HG03196 (cell line): Measurements from ENCODE around the gene ASB9.
"Not testable (repeated sequence)": the region's sequence is repeated elsewhere in the genome, so short reads cannot be mapped to it uniquely, and the experiment has no call there.

Experiments
- ATAC-seq: cut with Tn5 transposase; IDR thresholded peaks from one replicate; pipeline ENCODE4 v1.9.1; 2021; ENCODE audit not compliant: unreplicated experiment

Gene ASB9

GRCh38 chrX:15242899-15243555 is 26.9 kb downstream of the ASB9 start:
- ATAC-seq = no peak

GRCh38 chrX:15241301-15241700 is 28.6 kb downstream of the ASB9 start:
- ATAC-seq = no peak

DNA sequence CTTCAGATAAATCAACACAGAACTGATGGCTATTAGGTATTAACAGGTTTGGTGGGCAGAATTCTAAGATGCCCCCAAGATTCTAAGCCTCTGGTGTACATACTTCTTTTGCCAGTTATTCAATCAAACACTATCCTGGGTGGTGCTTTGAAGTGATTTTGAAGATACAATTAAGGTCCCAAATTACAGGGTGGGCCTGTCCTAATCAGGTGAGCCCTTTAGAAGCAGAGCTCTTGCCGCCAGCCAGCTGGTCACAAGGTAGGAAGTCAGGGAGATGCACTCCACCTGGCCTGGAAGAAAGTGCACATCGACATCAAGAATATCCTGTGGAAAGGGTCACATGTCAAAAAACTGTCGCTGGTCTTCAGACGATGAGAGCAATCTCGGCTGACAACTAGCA is 29.5 kb downstream of the ASB9 start:
- ATAC-seq = no peak

DNA sequence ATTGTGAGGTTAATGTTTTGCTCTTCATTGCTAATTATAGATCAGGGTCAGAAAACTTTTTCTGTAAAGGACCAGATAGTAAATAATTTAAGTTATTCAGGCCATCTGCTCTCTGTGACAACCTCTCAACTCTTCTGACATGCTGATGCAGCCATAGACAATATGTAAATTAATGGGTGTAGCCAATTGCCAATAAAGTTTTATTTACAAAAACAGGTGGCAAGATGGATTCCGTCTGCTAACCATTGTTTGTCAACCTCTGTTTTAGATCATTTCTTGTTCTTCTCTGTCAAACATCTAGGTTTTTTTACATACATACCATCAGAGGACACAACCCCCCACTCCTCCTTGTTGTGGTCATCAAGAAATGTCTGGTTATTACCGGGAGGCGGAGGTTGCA is 33.7 kb downstream of the ASB9 start:
- no peak for ATAC-seq

GRCh38 chrX:15235001-15235400 is 34.9 kb downstream of the ASB9 start:
- no peak for ATAC-seq

DNA sequence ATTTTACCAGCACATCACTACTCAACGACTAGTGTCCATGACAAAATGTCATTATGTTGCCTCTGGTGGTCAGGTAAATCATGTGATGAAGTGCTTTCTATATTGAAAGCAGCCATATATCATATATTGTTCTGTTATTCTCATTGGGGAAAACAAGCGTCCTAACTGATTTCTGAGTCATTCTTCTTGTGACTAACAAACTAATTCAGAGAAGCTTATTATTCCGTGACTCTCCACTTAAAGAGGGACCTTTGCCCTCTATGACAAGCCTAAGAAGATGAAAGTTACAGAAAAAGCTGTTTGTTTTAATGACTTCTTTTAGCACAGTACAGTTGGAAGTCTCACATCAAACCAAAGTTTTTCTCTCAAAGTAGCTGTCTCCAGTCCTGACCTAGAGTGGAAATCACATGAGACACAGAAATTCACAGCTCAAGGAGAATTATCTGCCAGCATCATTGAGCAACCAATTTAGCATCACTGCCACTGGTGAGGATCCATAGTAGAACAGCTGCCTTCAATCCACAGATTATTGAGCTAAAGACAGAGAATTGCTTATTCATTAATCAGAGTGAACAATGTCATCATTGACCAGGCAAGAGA is 36.4 kb downstream of the ASB9 start:
- no peak for ATAC-seq

DNA sequence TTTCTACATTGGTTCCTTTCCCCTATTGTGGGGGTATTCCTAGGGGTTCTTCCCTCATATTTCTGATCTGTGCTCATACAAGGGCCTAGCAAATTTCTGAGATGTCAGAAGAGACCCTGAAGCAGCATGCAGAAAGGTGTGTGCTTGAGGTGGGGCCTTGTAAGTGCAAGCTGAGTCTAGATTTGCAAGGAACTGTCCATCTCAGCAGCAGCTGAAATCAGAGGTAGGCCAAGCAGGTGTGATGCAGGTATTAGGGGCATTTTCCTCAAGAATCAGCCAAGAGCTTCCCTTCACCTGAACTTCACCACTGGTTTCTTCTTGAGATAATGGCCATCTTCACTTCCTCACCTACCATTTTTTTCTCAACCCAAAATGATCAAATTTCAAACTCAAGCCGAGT is 45.1 kb downstream of the ASB9 start:
- no peak for ATAC-seq

DNA sequence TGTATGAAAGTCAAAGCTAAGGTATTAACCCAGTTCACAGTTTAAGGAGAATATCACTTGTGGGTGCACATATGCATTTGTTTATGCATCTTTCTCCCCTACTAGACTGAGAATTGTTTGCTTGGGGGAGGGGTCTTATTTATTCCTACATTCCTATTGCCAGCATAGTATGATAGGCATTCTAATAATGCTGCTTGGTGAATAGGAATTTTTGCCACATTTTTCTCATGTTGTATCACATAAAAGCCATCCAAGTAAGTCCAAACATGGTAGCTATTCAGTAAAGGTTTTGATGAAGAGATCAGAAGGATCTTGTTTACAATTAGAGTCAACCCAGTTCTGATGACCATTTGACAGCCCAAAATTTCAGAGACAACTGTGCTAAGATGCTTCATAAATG is 48.6 kb downstream of the ASB9 start:
- ATAC-seq = no peak

GRCh38 chrX:15217161-15217560 is 52.7 kb downstream of the ASB9 start:
- no peak for ATAC-seq

- ATAC-seq = no peak
Observed at GRCh38 chrX:15216280-15216679, 53.6 kb downstream of the ASB9 start.

GRCh38 chrX:15215366-15215765 is 54.5 kb downstream of the ASB9 start:
- ATAC-seq = no peak

- no peak for ATAC-seq
Observed at GRCh38 chrX:15214588-15214987, 55.3 kb downstream of the ASB9 start.

- ATAC-seq = no peak
Observed at GRCh38 chrX:15209096-15209495, 60.8 kb downstream of the ASB9 start.

DNA sequence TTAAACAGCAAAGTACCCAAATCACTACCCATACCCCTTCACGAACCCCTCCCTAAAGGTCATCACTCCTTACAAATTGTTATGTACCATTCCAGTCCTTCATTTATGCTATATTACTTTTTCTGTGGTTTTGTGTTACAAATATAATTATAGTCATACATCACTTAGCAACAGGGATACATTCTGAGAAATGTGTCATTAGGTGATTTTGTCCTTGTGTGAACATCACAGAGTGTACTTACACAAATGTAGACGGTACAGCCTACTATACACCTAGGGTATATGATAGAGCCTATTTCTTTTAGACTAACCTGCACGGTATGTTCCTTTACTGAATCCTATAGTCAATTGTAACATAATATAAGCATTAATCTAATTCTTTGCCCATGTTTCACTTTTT is 61.9 kb downstream of the ASB9 start:
- no peak for ATAC-seq

DNA sequence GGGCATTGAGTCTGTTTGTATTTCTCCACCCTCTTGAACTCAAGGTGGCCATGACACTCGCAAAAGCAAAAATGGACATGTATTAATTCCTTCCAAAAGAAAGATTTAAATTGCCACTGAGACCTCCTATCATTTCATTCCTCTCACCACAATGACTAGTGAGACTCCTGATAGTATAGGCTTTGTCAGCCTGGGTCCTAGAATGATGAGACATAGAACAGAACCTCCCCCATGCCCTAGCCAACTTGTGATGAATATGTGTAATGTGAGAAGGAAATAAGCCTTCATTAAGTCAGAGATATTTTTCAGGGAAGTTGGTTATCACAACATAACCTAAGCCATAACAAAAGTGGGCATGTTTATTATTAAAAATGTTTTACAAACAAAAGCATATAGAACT is 62.5 kb downstream of the ASB9 start:
- ATAC-seq = no peak

DNA sequence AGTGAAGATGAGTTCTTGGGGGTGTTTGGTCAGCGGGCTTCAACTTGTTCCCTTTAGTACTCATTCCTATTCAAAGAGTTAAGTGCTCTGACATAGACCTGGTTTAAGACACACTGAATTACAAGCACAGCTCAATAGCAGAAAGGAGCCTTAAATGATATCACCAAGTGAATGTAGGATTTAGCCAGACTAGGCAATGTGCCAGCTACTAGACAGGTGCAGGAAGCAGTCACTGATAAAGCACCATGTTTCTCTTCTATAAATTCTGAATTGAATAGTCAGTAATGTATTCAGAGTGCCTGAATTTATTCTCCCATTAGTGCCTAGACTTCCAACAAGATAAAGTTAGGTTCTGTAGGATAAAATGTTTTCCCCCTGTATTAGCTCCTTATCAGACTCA is 63.6 kb downstream of the ASB9 start:
- ATAC-seq = no peak

DNA sequence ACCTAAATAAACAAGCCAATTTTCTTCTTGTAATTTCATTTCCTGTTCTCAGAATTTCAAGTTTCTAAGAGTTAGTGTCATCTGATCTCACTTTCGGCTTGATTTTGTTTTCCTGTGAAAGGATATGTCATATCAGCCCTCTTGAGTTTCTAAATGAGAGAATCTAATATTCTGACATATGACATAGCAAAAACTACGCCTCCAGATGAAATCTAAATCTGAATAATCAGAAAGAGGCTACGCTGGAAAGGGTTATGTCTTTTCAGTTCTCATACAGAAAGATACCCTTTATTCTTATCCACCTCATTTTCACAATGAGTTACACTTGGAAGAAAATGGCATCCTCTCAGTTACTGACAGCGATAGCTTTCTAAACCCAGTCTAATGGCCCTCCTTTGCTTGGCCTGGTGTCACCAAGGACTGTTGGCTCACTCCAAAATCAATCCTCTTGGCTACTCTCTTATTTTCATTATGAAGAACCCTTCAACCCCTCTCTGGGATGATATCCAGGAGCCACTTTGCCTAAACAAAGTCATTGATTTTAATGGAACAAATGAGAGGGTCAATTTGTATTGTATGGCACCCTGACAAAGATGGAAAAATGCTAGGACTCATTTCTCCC is 65.6 kb downstream of the ASB9 start:
- ATAC-seq = peak; percentile 81

GRCh38 chrX:15203694-15204093 is 66.2 kb downstream of the ASB9 start:
- ATAC-seq = peak; percentile 4

DNA sequence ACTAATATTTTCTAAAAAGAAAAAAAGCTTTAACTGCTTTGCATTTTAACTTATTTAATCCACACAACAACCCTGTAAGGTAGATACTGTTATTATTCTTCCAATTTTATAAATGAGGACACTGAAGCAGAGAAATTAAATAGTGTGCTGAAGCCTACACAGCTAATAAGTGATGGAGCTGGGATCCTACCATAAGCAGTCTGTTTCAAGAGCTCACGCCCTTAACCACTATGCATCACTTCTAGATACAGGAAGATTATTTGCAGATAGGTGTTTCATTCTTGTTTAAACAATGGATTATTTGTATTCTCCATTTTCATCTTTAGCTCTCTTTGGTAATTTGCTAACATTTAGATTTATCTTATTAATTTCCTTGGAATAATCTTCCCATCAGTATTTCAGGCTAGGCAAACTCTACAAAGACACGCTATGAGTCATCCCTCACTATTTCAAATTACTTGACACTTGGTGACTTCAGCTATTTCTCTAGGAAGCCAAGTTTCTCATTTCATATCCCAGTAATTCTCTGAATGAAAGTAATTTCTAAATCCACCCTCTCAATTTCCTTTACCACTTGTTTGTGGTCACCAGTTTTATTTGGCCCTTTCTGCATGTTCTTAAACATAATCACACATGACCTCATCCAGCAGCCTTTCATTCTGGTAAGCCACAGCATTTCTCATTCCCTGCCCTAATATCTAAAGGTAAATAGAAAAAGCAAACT is 67.3 kb downstream of the ASB9 start:
- ATAC-seq = no peak

GRCh38 chrX:15200871-15201270 is 69.0 kb downstream of the ASB9 start:
- ATAC-seq = no peak

DNA sequence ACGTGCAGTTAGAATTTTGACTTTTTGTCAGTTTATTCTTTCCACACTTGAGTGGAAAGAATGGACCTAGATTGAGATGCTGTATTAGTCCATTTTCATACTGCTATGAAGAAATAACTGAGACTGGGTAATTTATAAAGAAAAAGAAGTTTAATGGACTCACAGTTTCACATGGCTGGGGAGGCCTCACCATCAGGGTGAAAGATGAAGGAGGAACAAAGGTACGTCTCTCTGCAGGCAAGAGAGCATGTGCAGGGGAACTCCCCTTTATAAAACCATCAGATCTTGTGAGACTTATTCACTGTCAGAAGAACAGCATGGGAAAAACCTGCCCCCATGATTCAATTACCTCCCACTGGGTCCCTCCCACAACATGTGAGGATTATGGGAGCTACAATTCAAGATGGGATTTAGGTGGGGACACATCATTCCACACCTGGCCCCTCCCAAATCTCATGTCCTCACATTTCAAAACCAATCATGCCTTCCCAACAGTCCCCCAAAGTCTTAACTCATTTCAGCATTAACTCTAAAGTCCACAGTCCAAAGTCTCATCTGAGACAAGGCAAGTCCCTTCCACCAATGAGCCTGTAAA is 71.2 kb downstream of the ASB9 start:
- not testable (repeated sequence) for ATAC-seq

GRCh38 chrX:15194146-15194545 is 75.7 kb downstream of the ASB9 start:
- no peak for ATAC-seq
